SK-N-SH (cell line): ENCODE data around the gene SH3RF2.

Source experiments
- EP300 ChIP-seq, 2 experiments: IDR thresholded peaks; 2 replicates each; pipeline versions ENCODE4 v1.4.0 to v1.6.1; 2012; ENCODE audit warnings: borderline replicate concordance in 1 of 2, low read depth in 1 of 2, low read length in 1 of 2
- EZH2phosphoT487 ChIP-seq: fragments of 200-600 bp; sonication (generic); IDR thresholded peaks from 2 replicates; pipeline ENCODE4 v1.6.1; 2017; ENCODE audit warnings: low read depth, mixed run types, mild to moderate bottlenecking, antibody characterized with exemption, moderate library complexity, borderline replicate concordance
- GABPA ChIP-seq: IDR thresholded peaks from 2 replicates; pipeline ENCODE4 v1.4.0; 2012; ENCODE audit warnings: low read depth, mild to moderate bottlenecking
- JUND ChIP-seq: IDR thresholded peaks from 2 replicates; pipeline ENCODE4 v1.4.0; 2012
- NRF1 ChIP-seq: IDR thresholded peaks from 2 replicates; pipeline ENCODE4 v1.6.1; 2012; ENCODE audit warnings: low read depth, mild to moderate bottlenecking, low read length
- SMC3 ChIP-seq: IDR thresholded peaks from 2 replicates; pipeline ENCODE4 v1.6.1; 2012; ENCODE audit warnings: low read depth, low read length, improper control_type of control experiment
- TCF12 ChIP-seq: IDR thresholded peaks from 2 replicates; pipeline ENCODE4 v1.4.0; 2012
- TF ChIP-seq, protein P1 (sequence below): fragments of 200-600 bp; sonication (generic); IDR thresholded peaks from 2 replicates; pipeline ENCODE4 v1.6.1; 2017; ENCODE audit warnings: antibody characterized with exemption, mild to moderate bottlenecking, moderate library complexity
- TF ChIP-seq, protein P2 (sequence below): IDR thresholded peaks from 2 replicates; pipeline ENCODE4 v1.4.0; 2012; ENCODE audit warnings: low read depth
- TF ChIP-seq, protein P3 (sequence below): IDR thresholded peaks from 2 replicates; pipeline ENCODE4 v1.6.1; 2012; ENCODE audit warnings: mild to moderate bottlenecking, low read depth, low read length, moderate library complexity

DNA sequence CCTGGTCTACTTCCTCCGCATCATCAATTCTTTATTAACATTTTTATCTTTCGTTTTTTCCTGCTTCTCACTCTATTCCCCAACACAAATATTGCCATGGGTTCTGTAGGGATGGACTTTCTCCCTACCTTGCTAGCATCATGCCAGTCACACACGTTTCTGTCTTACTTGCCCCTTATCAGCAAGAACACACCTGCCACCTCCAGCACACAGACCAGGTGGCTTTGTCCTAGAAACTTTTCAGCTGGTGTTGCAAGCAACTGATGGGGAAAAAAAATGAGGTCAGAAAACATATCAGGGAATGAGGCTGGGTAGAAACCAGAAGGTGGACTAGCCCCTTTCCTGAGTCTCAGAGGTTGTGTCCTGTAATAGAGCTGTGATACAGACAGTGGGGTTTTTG lies 5.8 kb downstream of the SH3RF2 start:
- TF ChIP-seq EP300 (IDR thresholded peaks at IDR 0.05; ENCODE audit: borderline replicate concordance in 1 of 2, low read depth in 1 of 2, low read length in 1 of 2) (no peak), NRF1 (no peak), GABPA (no peak), SMC3 (no peak), JUND (no peak), EZH2phosphoT487 (no peak), TCF12 (no peak)
- TF ChIP-seq, protein P1, sequence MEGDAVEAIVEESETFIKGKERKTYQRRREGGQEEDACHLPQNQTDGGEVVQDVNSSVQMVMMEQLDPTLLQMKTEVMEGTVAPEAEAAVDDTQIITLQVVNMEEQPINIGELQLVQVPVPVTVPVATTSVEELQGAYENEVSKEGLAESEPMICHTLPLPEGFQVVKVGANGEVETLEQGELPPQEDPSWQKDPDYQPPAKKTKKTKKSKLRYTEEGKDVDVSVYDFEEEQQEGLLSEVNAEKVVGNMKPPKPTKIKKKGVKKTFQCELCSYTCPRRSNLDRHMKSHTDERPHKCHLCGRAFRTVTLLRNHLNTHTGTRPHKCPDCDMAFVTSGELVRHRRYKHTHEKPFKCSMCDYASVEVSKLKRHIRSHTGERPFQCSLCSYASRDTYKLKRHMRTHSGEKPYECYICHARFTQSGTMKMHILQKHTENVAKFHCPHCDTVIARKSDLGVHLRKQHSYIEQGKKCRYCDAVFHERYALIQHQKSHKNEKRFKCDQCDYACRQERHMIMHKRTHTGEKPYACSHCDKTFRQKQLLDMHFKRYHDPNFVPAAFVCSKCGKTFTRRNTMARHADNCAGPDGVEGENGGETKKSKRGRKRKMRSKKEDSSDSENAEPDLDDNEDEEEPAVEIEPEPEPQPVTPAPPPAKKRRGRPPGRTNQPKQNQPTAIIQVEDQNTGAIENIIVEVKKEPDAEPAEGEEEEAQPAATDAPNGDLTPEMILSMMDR: no peak
- TF ChIP-seq, protein P2, sequence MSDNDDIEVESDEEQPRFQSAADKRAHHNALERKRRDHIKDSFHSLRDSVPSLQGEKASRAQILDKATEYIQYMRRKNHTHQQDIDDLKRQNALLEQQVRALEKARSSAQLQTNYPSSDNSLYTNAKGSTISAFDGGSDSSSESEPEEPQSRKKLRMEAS: no peak
- TF ChIP-seq, protein P3, sequence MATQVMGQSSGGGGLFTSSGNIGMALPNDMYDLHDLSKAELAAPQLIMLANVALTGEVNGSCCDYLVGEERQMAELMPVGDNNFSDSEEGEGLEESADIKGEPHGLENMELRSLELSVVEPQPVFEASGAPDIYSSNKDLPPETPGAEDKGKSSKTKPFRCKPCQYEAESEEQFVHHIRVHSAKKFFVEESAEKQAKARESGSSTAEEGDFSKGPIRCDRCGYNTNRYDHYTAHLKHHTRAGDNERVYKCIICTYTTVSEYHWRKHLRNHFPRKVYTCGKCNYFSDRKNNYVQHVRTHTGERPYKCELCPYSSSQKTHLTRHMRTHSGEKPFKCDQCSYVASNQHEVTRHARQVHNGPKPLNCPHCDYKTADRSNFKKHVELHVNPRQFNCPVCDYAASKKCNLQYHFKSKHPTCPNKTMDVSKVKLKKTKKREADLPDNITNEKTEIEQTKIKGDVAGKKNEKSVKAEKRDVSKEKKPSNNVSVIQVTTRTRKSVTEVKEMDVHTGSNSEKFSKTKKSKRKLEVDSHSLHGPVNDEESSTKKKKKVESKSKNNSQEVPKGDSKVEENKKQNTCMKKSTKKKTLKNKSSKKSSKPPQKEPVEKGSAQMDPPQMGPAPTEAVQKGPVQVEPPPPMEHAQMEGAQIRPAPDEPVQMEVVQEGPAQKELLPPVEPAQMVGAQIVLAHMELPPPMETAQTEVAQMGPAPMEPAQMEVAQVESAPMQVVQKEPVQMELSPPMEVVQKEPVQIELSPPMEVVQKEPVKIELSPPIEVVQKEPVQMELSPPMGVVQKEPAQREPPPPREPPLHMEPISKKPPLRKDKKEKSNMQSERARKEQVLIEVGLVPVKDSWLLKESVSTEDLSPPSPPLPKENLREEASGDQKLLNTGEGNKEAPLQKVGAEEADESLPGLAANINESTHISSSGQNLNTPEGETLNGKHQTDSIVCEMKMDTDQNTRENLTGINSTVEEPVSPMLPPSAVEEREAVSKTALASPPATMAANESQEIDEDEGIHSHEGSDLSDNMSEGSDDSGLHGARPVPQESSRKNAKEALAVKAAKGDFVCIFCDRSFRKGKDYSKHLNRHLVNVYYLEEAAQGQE: no peak
